COR-L47 (cell line): ENCODE data around the gene SPATA25.
"Not testable (repeated sequence)": the region's sequence is repeated elsewhere in the genome, so short reads cannot be mapped to it uniquely, and the experiment has no call there.

Experiments
- DNase-seq: peaks from one replicate; lab custom pipeline; 2025; lab: John Stamatoyannopoulos, UW

Gene SPATA25, protein sequence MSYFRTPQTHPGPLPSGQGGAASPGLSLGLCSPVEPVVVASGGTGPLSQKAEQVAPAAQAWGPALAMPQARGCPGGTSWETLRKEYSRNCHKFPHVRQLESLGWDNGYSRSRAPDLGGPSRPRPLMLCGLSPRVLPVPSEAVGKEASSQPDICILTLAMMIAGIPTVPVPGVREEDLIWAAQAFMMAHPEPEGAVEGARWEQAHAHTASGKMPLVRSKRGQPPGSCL

DNA sequence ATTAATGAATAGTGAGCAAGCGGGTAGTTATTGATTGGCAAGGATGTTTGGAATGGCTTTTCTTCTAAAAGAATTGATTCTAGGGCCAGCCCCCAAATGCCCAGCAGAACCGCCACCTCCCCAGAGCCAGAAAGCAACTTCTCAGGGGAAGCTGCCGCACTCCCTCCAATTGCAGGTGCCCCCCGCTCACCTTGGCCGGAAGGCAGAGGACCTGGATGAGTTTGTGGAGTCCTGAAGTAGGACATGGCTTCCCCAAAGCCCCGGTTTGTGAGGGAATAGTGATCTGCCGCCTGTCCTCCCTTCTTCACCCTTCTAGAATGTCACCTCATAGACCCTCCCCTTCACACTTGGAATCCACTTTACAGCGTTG is at the start of gene SPATA25:
SPATA25 (minus strand) TSS at position 277 of the 370 bp plus-strand sequence; CDS start at position 245, 32 bp downstream.
- no peak for DNase-seq

DNA sequence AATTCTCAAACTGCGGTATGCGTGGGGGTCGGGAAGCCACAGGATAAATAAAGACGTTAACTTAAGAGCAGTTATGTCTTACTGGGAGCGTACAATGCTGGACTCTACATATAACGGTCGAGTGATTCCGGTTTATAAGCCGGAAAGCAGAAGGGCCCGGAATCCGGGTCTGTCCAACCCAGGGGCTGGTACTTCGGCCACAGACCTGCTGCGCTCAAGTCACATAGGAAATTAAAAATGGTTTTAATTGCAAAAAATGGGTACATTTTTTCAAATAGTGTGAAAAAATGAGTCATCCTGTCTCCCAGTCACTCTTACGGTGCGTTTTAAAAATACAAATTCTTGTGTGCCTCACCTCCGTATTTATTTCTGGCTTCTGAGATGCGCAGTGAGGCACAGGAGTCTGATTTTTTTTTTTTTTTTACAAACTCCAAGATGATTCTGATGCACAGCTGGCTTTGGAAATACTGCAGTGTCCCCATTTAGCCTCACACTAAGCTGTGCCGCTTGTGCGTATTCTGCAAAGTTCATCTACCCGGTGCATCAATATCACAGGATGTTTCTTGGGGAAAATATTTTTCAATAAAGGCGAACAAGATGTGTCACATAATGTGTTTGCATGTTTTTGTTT is 48.1 kb upstream of the SPATA25 start:
- DNase-seq = no peak

DNA sequence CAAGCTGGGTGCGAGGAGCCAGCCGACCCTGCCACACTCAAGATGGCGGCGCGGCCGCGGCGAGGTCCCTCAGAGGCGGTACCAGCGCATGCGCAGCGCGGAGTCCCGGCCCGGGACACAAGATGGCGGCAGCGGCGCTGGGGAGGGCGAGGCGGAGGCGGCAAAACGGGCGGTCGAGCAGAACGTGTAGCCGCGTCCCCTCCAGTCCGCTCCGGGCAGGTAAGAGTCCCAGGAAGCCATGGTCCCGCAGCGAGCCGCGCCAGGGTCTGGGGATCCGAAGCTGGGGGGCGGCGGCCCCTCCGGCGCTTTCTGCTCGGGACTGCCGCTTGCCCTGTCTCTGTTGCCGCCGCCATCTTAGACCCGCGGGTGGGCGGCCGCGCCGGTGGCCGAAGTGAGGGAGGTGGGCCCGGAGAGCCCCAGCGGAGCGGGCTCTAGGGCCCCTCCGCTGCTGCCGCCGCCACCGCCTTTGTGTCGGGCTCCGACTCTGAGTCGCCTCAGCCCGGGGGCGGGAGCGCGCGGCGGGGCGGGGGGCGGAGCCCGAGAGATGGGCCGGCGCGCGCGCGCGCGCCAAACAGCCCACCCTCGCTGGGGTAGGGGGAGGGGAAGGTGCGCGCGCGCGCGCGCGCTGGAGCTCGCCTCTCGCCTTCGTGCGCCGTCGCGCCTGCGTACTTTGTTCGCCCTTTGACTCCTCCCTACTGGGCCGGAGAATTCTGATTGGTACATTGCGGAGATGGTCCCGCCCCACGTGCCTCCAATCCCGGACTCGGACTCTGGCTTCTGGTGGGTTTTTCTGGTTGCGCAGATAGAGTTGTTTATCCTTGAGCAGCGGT is 47.4 kb upstream of the SPATA25 start, which contains the start of gene PCIF1:
PCIF1 (plus strand) TSS at position 98 of the 830 bp plus-strand sequence. CDS start 4,317 bp downstream, outside the sequence.
- peak; percentile 95 for DNase-seq

DNA sequence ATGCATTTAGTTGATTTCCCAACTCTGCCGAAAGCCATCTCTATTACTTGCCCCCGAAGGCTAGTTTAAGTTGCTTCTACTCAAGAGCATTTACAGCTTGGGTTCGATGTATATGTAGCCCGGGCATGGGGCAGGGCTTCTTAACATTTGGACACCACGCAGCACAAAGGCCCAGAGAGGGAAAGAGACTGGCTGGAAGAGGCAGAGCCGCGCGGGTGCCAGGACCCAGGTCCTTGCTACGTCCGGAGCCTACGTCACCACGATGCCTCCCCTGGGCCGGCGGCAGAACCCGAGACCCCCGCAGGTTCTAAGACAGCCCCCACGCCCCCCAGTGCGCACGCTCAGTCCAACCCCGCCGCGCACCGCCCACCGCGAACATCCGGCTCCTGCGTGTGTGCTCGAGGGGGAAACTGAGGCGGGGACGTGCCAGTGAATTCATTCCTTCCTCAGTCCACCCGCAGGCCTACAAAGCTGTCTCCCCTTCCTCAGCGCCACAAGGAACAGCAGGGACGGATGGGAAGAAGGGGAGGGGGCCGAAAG is 46.7 kb upstream of the SPATA25 start:
- peak; percentile 77 for DNase-seq

DNA sequence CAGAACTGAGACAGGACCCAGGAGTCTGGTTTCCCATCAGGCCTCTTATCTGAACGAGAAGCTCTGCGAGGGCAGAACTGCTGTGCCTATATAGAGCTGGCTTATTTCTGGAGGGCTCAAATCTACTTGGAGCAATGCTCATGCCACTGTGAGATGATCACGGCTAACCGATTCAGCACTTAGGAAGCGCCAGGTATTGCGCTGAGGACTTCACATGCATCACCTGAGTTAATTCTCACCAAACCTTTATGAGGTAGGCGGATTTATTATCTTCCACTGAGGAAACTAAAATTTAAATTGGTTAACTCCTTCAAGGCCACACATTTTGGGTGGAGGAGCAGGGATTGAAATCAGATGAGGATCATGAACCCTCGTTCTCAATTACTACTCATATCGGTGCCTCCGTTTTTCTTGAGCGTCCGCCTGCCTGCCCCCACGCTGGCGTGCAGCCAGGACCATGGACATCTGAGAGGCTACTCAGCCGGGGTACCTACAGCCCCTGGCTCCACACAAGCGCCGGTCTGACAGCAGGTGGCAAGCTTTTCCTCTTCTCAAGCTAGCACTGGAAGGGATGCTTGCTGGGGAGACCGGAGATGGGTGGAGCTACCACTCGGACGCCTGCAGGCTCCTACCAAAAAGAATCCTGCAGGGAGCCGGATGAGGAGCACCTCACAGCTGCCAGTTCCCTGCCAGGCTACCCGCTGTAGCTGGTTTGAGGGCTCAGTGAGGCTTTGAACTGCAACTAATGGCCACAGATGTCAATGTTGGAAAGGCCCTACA is 46.0 kb upstream of the SPATA25 start:
- DNase-seq = peak; percentile 96

DNA sequence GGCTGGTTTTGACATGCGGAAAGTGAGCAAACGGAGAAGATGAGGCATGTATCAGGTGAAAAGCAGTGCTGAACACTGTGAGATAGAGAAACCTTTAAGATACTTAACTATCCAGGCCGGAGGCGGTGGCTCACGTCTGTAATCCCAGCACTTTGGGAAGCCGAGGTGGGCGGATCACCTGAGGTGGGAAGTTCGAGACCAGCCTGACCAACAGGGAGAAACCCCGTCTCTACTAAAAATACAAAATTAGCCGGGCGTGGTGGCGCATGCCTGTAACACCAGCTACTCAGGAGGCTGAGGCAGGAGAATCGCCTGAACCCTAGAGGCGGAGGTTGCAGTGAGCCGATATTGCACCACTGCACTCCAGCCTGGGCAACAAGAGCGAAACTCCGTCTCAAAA is 44.3 kb upstream of the SPATA25 start:
- not testable (repeated sequence) for DNase-seq

DNA sequence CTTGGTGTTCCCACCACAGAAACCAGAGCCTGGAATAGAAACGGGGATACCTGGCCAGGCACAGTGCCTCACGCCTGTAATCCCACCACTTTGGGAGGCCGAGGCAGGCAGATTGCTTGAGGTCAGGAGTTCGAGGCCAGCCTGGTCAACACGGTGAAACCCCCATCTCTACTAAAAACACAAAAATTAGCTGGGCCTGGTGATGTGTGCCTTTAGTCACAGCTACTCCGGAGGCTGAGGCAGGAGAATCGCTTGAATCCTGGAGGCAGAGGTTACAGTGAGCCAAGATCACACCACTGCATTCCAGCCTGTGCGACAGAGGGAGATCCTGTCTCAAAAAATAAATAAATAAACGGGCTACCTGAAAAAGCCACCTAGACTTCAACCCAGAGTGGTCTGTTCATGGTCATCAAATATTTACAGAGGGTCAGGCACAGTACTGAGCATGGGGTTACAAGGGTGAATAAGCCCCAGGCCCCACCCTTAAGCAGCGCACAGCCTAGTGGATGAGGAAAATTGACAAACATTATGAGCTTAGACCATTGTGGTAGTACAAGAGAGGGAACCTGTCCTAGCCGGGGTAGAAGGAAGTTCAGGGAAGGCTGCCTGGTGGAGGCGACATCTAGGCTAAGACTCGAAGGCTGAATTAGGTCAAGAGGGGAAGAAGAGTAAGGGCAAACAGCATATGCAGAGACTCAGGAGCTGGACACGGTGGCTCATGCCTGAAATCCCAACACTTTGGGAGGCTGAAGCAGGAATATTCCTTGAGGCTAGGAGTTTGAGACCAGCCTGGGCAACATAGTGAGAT is 39.9 kb upstream of the SPATA25 start:
- DNase-seq = no peak

DNA sequence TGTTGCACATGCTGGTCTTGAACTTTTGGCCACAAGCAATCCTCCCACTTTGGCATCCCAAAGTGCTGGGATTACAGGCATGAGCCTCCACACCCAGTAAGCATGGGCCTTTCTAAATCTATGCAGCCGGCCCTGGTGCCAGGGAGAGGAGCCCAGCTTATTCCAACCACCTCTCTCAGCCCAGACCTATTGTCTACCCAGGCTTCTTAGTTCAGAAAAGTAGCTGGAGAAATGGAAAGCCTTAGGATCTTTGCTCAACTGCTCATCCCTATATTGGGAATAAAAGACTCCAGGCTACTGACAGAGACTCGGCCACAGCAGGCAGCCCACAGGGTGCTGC is 39.3 kb upstream of the SPATA25 start:
- no peak for DNase-seq

DNA sequence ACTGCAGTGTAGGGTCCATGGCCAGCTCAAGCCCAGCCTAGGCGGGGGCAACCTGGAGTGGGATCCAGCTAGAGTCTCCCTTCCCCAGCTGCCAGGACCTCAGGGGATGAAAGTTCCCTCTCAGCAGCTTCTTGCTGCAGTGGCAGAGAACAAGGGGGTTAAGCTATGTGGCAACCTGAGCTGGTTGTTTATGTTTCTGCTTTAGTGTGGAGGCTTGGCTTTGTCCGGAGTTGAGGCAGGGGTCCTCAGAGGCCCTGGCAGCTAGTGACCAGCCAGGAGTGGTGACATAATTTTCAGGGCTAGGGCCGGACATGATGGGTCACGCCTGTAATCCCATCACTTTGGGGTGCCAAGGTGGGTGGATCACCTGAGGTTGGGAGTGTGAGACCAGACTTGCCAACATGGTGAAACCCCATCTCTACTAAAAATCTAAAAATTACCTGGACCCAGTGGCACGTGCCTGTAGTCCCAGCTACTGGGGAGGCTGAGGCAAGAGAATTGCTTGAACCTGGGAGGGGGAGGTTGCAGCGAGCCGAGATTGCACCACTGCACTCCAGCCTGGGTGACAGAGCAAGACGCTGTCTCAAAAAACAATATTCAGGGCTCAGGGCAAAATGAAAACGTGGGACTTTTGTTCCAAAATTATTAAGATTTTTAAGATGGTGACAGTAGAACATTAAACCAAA is 38.5 kb upstream of the SPATA25 start:
- no peak for DNase-seq

DNA sequence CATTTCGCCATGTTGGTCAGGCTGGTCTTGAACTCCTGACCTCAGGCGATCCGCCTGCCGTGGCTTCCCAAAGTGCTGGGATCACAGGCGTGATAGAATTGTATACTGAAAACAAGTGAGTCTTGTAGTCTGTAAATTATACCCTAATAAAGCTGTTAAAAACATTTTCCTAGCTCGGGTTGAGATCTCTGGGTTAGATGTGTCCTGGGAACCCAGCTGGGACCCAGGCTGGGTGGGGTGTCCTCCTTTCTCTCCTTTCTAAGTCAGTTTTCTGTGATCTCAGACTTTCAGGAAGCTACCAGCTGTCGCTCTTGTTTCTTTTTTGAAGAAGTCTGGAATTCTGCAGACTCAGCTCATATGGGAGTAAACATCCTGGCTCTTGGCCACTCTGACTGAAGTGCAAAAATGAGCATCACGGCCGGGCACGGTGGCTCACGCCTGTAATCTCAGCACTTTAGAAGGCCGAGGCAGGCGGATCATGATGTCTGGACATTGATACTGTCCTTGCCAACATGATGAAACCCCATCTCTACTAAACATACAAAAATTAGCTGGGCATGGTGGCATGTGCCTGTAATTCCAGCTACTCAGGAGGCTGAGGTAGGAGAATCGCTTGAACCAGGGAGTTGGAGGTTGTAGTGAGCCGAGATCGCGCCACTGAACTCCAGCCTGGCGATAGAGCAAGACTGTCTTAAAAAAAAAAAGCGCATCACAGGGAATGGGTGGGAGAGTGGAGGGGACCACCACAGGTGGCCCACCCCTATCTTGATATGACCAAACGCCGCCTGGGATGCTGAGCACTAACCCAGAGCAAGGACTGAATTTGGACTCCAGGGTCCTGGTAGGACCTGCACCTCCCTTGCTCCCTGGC is 37.2 kb upstream of the SPATA25 start:
- no peak for DNase-seq

DNA sequence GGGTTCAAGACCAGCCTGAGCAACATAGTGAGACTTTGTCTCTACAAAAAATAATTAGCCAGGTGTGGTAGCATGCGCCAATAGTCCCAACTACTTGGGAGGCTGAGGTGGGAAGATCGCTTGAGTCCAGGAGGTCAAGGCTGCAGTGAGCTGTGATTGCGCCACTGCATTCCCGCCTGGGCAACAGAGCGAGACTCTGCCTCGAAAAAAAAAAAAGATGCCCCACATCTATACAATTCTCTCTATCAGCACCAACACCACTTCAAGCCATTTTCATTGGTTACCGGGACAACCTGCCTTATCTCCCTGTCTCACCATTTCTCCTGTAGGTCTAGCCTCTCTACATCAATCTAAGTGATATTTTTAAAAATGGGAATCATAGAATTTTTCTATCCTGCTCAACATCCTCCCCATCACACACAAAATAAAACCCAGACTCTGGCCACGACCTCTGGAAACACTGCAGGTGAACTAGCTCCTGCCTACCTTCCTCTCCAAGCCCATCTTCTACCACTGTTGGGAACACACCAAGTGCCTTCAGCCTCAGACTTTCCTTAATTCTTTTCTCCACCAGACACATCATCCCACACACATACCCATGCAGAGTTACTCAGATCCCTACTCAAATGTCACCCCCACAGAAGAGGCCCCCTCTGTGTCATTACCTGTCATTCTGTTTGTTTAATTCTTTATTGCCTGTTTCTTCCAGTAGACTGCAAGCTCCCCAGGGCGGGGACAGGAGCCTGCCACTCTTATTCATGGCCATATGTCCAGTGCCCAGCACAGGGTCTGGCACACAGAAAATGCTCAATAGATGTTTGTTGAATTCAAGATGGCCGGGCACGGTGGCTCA is 34.1 kb upstream of the SPATA25 start:
- DNase-seq = no peak

DNA sequence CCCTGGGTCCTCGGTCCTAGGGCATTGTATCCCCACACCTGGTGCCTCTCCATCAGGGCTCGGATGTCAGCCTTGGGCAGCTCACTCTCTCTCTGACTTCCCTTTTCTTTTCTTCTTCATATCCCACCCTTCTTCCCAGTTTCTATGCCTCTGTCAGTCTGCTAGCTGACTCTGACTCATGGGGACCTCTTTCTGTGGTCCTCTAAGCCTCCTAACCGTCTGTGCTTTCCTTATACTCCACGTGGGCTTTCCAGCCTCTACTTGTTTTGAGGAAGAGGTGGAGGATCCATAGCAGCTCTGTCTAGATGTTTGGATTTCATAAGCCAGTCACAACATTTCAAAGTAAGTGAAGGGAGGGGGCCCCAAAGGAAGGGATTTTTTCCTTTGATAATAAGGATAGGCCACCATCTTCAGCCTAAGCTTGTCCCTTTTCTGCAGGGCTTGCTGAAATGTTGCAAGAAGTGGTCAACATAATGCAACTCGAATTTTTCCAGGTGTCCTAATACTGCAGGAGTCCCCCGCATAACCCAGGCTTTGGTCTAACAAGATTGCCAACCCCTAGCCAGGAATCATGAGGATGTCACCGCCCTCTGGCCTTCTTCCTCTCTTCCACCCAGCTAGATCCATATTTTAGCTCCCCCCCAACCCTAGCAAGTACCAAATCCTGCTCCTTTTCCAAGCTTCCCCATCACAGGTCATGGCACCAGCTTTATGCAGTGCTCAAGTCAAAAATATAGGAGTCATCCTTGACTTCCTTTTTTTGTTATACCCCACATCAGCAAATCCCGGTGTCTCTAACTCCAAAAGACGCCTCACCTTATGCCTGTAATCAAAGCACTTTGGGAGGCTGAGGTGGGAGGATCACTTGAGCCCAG is 33.3 kb upstream of the SPATA25 start:
- DNase-seq = no peak

DNA sequence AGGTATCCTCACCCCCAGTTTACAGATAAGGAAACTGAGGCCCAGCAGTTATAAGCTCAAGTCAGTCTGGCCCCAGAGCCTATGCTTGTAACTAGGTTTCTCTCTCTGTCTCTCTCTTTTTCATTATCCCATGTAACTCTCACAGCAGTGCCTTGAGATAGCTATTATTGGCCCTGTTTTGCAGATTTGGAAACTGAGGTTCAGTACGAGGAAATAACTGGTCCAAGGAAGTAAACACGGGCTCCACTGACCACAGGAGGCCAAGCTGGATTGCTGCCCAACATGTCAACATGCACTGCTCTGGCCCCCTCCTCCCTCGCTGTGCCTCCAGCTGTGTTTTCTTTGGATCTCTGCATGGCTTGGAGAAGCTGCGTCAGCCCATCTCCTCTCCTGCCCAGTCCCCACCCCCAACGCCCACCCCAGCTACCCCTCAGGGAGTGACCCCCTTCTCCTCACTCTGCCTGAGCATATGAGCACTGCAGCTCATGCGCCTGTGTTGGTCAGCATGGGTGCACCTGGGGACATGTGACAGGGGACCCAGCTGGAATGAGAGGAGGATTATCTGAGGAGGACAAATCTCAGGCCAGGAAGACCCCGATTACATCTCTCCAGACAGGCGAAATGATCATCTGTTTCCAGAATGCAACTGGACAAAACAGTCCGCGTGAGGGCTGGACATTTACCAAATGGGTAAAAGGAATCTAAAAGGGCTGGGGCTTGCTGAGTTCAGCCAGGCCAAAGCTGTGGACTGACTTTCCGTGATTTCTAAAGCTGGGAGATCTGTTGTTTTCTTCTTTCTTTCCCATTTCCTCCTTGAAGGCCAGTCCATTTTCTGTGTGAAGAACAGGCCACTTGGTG is 32.3 kb upstream of the SPATA25 start:
- peak; percentile 55 for DNase-seq

DNA sequence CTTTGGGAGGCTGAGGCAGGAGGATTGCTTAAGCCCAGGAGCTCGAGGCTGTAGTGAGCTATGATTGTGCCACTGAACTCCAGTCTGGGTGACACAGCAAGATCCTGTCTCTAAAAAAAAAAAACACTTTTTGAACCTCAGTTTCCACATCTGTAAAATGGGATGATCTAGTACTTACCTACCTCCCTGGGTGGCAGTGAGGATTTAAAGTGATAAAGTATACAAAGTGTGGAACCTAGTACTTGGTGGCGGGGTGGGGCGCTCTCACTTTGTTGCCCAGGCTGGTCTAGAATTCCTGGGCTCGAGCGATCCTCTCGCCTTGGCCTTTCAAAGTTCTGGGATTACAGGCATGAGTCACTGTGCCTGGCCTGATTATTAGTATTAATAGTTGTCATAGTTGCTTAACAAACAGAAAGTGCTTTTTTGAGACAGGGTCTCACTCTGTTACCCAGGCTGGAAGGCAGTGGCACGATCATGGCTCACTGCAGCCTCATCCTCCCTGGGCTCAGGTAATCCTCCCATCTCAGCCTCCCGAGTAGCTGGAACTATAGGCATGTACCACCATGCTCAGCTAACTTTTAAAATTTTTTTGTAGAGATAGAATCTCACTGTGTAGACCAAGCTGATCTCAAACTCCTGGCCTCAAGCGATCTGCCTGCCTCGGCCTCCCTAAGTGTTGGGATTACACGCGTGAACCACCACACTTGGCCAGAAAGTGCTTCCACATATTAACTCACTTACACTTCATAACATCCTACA is 31.5 kb upstream of the SPATA25 start:
- no peak for DNase-seq

DNA sequence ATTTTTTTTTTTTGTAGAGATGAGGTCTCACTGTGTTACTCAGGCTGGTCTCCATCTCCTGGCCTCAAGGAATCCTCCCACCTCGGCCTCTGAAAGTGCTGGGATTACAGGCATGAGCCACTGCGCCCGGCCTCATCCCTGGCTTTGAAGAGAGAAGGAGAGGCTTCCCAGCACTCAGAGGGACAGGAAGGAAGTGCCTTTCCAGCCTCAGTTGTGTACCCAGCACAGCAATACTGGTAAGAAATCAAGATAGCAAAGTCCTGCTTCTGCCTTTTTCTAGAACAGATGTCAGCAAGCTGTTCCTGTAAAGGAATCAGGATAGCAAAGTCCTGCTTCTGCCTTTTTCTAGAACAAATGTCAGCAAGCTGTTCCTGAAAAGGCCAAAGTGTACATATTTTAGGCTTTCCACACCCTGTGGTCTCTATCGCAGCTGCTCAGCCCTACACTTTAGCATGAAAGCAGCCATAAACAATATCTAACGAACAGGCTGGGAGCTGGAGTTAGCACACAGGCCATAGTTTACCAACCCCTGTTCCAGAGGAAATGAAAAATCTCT is 30.8 kb upstream of the SPATA25 start:
- no peak for DNase-seq

DNA sequence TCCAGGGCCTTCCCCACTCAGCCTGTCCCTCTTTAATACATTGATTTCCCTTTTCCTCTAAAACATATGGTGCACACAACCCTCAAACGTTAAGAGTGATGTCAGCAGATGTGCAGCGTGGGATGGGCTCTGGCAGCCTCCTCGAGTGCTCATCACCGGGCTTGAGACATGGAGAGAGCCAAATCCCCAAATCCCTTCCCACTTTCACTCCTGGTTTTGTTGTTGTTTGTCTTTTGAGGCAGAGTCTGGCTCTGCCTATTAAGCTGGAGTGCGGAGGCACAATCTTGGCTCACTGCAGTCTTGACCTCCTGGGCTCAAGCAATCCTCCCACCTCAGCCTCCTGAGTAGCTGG is 30.3 kb upstream of the SPATA25 start:
- DNase-seq = no peak
